GM18520 (cell line): ENCODE data around the gene SSH2.
"Not testable (repeated sequence)": the region's sequence is repeated elsewhere in the genome, so short reads cannot be mapped to it uniquely, and the experiment has no call there.

Source experiments
- ATAC-seq: cut with Tn5 transposase; IDR thresholded peaks from one replicate; pipeline ENCODE4 v1.9.1; 2021; ENCODE audit not compliant: unreplicated experiment

The SSH2 gene

DNA sequence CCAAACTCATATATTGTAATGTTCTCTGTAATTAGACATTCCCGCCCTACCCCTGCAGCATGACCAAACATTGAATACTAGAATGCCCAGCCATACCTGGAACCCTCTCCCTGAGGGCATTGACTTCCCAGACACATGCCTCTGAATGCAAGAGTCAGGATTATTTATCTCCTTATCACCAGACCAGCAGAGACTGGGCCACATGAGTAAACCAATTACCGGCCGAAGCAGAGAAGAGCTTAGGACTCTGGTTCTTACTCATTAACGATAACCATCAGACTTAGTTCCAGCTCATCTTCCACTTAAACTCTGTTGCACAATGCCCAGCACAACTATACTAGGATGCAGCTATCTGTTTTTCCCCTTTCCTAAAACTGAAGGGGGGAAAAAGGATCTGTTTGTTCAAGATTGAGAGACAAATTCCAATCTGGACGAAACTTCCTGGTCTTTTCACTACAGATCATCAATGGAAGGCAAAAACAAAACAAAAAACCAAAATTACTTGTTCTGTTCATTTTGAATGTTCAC lies 219.1 kb downstream of the SSH2 start:
- ATAC-seq, result no peak

DNA sequence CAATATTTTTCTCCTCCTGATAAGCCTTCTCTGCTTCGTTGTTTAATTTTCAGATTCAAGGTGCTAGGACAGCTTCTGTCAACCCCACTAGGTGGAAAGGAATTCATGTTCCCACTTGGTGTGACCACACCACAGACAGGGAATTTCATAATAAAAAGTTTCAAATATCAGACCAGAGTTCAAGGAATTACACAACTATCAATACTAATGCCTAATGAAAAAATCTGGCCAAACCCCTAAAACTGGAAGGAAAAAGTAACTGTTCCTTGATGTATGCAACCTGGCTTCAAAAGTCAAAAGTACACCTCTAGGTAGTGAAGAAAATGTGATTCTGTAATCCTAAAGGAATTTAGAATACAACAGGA lies 219.5 kb downstream of the SSH2 start:
- no peak for ATAC-seq

DNA sequence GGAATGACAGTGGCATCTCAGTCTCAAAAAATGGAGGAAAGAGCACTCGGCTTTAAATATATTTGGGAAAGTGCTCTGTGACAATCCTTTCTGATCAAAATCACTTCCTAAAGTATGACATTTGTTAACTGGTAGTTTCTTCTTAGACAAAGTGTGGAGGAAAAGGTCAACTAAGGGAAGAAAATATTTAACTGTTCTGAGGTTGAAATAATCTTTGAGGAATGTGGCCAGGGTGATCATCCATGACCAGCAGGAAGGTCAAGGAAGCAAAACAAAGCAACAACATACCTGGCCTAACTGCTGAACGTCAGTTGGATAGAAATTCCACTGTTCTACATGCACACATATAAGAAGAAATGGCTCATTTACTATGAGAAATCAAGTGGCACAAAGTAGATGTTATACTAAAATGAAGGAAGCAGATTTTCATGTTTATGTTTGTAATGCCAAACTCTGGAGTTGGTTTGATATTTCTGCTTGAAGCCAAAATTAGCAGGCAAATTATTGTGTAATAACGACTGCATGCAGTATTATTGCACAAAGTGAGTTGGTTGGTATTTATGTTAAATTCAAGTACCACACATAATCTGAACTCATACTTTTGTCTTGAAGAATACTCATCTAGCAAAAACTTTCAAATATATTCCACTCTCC lies 220.0 kb downstream of the SSH2 start:
- no peak for ATAC-seq

DNA sequence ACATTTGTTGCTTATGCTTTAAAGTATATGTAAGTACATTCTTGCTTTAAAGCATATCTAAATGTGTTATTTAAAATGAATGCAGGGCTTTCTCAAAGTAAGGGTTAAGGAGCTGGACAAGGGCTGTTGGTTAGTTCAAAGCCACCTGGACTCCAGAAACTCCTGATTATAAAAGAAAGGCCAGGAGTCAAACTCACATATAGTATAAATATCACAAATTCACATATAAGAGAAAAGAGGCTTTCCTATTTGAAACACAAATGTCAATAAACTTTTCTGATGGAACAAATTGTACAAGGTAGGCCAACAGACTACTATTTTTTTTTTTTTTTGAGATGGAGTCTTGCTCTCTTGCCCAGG lies 222.8 kb downstream of the SSH2 start:
- no peak for ATAC-seq

DNA sequence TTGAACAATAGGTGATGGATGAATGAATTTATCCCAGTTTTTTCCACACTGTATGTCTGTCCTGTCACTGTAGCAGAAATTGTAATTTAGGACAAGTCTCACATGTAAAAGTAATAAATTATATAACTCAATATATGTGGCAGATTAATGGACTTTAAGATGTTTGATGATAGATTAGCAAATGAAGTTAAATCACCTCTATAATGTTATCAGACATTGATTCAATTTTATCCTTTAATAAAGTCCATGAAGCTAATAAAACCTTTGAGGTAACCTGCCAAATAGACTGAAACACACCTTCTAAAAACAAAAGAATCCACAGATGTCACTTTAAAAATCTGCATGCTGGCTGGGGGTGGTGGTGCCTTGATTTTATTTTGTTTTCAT lies 224.0 kb downstream of the SSH2 start:
- no peak for ATAC-seq

DNA sequence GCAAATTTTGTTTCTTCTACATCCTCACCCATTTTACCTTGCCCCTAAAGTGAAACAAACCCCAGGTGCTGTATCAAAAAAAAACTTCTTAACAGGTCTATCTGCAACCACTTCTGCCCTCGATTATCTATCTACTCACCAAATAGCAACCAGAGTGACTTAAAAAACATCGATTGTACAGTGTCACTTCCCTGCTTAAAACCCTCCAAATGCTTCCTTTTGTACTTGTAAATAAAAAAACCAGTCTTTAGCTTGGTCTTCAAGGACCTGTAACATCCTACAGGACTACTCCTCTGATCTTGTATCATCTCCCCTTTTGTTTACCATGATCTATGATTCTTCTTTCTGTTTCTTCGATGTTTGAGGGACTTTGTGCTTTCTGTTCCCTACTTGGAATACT lies 224.6 kb downstream of the SSH2 start:
- ATAC-seq, result no peak

DNA sequence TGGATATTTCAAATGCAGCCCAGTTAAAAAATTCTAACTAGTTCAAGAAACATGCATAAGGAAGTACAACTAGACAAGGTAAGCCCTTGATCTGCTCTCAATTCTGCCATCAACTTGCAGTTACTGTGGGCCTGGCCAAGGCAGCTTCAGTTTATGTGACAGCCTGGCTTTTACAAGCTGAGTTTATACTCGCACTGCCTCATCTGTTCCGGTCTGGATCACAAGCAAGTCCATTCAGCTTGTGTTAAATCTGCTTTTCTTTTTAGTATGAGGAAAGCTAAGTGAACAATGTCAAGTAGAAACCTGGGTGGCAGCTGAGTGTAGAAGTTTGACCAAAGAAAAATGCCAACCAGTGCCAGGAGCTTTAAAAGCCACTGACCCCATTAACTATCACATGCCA lies 230.7 kb downstream of the SSH2 start:
- no peak for ATAC-seq

DNA sequence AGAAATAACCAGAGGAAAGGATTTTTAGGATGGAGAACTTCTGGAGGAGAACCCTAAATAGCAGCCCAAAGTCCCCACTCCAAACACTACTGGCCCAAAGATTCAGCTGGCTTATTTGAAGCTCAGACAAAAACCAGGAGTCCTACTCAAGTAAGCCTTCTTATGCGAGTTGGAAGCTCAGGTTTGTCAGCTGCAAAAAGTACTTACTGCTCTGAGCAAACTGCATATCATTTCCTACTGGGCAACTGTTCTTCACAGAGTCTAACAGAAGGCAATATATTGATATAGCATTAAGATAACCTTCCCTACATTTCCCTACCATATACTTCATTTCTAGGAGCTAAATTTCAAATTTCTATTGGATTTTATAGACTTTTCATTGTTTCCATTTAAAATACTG lies 231.2 kb downstream of the SSH2 start:
- no peak for ATAC-seq

DNA sequence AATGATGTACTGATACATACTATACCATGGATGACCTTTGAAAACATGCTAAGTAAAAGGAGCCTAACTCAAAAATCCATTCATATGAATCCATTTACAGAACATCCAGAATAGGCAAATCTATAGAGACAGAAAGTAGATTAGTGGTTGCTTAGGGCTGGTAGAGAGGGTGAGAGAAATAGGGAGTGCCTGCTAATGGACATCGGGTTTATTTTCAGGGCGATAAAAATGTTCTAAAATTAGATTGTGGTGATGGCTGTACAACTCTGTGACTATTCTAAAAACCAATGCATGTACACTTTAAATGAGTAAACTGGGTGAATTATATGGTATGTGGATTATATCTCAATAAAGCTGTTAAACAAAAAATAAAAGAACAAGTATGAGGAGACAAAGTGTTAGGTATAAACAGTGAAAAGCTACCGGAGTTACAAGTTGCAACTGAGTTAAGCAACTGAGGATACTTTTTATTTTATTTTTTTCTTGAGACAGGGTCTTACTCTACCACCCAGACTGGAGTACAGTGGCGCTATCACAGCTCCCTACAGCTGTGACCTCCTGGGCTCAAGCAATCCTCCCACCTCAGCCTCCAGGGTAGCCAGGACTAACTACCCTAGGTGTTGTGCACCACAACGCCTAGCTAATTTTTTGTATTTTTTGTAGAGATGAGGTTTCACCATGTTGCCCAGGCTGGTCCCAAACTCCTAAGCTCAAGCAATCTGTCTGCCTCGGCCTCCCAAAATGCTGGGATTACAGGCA lies 231.8 kb downstream of the SSH2 start:
- ATAC-seq, result no peak

DNA sequence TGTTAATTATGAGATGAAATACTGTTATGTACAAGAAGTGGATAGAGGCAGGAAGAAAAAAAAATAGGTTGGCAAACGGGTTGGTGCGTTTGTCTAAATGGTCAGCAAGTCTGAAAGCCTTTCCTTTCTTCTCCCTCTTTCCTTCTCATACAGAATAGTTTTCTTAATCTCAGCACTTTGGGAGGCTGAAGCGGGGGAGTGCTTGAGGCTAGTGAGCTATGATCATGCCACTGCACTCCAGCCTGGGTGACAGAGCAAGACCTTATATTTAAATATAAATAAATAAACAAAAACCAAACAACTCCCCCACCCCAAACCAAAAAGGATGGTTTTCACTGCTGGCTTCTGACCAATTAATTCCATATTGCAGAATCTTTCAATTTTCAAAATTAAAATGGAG lies 232.7 kb downstream of the SSH2 start:
- no peak for ATAC-seq

DNA sequence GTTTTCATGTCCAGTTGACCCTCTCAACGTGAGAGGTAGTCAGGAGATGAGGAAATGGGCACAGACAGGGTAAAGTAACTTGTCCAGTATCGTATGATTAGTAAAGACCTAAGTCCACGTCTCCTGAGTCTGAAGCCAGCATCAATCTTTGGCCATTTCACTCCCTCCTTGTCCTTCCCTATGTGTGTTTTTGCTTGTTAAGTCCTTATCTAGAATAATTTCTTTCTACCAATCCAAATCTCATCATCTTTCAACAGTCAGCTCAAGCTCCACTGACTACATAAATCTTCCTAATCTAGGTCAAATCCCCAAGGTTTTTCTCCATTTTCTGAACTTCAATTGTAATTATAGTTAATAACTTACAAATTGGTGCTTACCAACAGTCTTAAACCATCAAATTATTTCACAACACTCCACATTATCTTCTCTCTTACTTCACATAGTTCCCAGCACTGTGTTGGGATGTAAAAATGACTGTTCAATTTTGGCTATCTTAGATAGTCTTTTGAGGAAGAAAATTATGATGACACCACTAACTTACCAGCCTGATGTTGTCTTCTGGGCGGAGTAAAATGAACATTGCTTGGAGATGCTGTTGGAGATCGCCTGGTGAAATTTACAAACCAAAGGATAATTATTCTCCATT lies 235.0 kb downstream of the SSH2 start:
- no peak for ATAC-seq

DNA sequence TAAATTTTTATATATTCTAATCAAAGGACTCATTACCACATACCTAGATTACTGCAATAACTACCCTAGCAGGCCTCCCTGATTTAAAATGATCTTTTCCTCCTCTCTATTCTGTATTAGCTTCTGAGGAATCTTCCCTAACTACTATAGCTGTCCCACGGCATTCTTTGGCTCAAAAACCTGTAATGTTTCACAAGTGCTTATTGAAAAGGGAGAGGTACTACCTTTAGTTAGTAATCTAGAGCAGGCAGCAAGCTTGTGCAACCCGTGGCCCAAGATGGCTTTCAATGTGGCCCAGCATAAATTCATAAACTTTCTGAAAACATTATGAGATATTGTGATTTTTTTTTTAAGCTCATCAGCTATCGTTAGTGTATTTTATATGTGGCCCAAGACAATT lies 236.3 kb downstream of the SSH2 start:
- ATAC-seq, result no peak

DNA sequence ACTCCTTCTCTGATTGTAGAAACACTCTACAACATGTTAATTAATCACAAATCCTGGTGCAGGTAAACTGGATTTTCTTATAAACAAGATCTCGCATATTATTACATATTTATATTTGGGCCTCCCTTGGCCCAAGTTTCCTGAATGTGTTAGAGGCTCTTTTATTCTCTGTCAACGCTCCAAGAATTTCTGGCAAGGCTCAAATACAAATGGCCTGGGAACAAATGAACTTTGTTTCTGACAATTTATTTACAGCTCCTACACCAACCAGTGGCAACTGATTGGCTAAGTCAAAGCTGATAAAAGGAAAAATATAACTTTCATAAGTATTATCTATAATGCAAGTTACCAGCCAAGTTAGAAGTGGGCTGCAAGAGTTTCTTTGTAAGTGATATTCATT lies 242.4 kb downstream of the SSH2 start:
- no peak for ATAC-seq

DNA sequence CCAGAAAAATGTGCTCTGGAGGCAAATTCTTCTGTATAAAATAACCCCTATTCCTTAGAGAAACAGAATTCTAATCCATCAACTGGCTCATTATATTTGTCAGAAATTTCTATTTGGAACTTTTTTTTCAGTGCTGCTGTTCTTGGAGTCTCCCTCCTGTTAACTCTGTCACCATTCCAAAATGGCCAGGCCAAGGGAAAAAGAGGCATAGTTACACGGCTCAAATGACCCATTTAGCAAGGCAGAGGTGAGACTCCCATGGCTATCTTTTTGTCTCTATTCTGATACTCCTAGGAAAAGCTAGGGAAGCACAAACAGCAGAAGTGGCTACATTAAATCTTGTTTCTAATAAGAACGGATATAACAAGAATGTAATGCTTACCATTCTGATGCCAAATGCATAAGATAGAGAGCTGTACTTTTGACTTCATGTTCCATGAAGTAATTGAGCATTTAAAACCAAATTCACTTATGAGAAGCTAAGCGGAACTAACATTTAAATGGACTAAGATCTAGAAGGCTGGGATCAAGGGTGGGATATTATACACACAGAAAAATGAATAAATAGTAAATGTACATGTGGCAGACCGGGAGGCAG lies 242.9 kb downstream of the SSH2 start:
- no peak for ATAC-seq

DNA sequence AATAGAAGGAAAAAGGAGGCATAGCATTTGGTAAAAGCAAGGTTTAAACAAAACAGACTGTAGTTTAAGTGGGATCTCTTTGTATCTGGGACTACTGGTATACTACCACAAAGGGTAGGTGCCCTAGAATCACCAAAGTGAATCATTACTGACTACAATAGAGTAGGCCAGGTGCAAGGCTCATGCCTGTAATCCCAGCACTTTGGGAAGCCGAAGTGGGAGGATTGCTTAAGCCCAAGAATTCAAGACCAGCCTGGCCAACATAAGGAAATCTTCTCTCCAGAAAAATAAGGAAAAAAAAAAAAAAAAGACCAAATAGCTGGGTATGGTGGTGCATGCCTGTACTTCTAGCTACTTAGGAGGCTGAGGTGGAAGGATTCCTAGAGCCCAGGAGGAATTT lies 246.5 kb downstream of the SSH2 start:
- no peak for ATAC-seq

DNA sequence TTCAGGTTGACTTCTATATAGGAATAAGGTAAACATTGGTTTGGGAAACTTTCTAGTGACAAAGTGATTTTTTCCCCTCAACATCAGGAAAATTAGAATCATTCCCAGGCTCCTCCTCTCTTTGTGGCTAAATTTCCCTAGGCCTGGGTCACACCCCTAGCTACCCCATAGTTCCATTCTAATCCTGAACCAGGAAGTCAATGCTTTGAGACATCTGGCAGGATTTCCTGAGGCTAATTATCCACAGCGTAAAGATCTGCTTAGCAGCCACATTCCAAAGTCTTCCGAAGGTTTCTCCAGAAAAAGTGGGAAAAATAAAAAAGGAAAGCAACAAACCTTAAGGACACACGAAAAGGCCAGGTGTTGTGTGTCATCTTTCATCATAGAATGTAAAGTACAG lies 247.0 kb downstream of the SSH2 start:
- no peak for ATAC-seq

DNA sequence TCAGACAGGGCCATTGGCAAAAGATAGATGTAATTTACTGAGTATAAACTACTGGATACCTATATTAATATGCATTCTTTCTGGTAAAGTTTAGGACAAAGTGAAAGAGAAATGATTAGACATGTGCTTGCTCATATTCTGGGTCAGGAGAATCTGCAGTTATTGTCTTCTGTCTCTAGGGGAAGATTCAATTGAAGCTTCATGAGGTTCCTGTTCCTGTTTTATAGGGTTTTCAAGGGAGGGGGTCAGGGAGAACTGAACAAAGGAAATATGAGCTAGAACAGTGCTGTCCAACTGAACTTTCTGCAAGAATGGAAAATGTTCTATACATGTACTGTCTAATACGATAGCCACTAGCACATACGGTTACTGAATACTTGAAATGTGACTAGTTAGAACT lies 248.0 kb downstream of the SSH2 start:
- ATAC-seq, result no peak

DNA sequence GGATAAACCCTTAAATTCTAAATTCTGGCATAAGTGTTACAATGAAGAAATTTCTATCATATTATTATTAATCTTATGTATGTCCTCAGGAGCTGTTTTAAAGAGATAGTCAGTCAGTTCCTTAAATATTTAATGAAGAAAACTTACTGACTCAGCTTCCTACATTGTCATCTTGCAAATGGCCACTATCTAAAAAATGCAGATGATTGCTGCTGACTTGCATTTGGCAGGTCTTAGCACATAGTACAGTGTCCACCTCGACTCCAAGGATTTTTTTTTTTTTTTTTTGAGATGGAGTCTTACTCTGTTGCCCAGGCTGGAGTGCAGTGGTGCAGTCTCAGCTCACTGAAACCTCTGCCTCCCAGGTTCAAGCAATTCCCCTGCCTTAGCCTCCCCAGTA lies 252.2 kb downstream of the SSH2 start:
- no peak for ATAC-seq

DNA sequence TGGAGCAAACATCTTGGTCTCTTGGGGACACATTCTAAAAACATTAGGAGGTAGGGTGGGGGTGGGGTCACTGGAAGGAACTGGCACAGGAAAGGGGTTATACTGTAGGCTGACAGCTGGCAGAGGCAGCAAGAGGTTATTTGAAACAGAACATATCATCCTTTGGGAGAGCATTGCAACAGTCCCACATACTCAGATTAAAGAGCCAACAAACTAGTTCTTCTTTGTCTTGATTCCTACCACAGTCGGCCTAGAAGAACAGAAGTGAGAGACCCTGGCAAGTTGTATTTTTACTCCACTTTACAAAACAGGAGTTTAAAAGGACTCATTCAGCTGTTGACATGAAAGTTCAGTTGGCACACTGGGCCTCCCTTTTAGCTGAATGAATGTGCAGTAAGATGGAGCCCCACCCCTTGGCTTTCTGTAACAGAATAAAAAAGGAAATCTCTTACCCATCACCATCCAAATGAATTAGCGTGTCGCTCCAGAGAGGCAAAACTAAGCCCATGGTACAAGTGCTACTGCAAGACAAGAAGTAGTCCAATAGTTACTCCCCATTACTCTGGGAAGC lies 252.7 kb downstream of the SSH2 start:
- no peak for ATAC-seq

DNA sequence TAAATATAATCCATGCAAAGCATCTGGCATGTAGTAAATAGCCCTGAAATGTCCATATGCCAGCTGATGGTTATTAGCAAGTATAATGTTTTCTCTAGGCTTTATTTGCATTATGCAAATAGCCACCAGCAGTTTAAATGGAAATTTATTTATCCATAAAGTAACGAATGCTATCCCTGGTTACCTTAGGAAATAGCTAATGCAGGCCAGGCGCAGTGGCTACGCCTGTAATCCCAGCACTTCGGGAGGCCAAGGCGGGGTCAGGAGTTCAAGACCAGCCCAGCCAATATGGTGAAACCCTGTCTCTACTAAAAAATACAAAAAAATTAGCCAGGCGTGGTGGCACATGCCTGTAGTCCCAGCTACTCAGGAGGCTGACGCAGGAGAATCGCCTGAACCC lies 254.1 kb downstream of the SSH2 start:
- ATAC-seq, result not testable (repeated sequence)

DNA sequence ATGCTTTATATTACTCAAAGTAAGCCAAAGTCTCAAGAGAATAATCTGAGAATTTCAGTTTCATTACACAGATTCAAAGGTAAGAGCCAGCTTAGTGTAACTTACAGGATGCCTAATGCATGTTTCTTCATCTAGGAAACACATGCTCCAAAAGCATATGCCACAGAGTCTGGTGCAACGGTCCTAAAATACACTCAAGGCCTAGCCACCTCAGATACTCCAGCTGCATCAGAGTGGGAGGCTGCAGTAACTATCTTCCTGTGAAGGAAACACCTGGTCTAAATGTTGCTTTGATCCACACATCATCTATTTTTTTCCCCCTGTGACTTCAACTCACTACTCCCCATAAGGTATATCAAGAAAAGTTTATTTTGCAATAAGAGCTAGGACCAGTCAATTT lies 255.7 kb downstream of the SSH2 start:
- no peak for ATAC-seq

DNA sequence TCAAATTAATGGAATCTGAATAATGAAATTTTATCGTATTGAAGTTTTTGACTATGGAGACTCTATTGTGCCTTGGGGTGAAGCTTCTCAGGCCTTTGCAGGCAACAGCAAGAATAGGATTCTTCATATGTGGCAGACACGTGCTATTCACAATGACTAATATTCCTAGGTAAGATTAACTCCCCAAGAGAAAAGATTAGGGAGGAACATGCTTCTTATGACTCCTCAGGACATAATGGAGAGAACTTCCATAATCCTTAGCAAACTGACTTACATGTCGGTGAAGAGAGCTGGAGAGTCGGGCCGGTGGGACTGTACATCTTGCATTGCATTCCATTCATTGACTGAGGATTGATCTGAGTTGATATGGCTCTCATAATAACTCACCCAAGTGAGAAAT lies 258.4 kb downstream of the SSH2 start:
- ATAC-seq, result no peak
